GM15510 (cell line): ENCODE results near the gene ANKRD55.

Source experiments
- POLR2A ChIP-seq: IDR thresholded peaks from 3 replicates; pipeline ENCODE4 v1.6.1; 2011; ENCODE audit warnings: borderline replicate concordance; ENCODE audit not compliant: insufficient read length; ENCODE audit errors: extremely low read depth

The ANKRD55 gene

DNA sequence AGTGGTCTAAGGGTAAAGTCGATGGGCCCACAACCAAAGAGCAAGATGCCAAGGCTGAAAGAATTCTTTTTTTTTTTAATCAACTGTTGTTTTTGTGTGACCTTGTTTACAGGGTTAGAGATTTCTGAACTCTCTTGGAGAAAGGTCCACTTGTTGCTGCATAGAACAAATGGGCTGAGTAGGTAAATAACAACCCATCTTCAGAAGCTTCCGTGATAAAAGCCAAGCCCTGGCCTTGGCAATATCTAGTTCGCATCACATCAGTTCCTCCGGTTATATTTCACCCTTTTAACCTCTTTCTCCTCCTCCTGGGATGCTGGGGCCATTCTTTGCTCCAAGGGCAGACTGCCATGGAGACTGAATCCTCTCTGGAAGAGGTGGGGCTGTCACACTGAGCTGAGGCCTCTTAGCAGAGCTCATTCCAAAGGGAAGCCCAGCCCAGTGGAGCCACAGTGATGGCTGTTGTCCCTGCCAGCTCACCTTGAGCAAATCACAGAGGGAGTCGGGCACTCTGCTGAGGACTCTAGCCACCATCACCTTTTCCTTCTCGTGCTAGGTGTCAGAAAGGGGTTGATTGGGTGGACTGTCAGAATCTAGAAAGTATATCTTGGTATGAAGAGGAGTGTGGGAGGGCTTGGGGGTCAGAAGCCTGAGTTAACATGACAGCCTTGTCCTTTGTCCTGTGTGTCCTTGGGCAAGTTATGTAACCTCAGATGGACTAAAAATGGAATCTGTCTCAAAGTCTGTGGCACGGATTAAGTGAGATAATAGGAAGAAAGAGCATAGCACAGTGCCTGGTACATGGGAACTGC, 17.9 kb downstream of the ANKRD55 start:
- no peak for TF ChIP-seq POLR2A

DNA sequence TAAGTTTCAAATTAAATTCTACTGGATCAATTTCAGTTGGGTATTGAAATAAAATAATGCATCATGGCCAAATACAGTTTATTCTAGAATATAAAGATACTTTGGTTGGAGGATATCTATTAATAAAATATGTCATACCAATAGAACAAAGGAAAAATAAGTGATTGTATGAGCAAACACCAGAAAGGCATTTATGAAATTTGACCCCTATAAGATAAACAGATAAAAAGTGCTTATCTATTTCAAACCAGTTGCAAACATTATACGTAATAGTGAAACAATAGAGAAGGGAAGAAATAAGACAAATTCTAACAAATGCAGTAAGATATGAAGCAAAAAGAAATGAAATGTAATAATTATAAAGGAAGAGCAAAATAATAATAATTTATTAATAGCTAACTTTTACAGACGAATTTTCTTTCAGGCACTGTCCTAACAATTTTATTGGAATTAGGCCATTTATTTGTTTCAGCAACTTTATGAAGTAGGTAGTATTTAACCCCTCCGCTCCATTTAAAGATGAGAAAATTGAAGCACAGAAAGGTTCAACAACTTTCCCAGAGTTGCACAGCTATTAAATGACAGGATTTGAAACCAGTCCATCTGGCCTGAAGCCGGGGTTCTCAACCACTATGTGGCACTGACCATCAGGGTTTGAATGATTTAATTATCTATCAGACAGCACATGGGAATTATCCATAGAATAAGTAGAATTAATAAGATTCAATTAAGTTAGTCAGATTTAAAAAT, 20.8 kb downstream of the ANKRD55 start:
- TF ChIP-seq POLR2A, result no peak

DNA sequence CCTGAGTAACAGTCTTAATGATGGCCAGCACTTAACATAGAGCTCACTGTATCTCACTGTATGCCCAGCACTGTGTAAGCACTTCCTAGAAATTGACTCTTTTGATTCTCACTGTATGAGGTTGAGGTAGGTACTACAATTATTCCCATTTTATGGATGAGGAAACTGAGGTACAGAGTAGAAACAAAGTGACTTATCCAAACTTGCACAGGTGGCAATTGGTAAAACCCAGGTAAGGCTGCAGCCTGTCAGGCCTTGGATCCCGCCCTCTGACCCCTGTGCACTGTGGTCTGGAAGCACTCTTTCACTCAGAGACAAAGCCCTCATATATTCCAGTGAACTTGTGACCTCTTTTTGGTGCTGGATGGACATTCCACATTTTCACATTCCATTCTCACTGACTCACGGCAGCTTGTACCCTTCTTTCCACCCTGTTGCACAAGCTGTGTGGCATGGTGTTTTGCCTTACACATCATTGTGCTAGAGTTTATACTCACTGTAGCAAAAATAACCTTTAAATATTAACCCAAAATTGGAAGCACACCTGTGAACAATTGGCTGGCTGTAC, 21.7 kb downstream of the ANKRD55 start:
- TF ChIP-seq POLR2A, result no peak

DNA sequence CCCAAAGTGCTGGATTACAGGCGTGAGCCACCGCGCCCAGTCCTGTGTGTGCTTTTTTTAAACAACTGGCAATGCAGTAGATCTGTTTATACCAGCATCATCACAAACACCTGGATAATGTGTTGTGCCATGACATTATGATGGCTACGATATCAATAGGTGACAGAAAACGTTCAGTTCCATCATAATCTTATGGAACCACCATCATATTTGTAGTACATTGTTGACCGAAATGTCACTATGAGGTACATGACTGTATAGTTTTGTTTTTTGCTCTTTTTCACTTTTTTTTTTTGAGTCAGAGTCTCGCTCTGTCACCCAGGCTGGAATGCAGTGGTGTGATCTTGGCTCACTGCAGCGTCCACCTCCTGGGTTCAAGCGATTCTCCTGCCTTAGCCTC, 24.4 kb downstream of the ANKRD55 start:
- TF ChIP-seq POLR2A, result no peak

DNA sequence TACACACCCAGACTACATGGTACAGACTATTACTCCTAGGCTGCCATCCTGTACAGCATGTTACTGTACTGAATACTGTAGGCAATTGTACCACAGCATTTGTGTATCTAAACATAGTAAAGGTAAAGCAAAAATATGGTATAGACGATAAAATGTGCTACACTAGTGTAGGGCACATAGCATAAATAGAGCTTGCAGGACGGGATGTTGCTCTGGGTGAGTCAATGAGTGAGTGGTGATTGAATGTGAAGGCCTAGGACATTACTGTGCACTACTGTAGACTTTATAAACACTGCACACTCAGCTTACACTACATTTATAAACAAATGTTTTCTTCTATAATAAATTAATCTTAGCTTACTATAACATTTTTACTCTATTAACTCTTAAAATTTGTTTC, 25.6 kb downstream of the ANKRD55 start:
- no peak for TF ChIP-seq POLR2A

DNA sequence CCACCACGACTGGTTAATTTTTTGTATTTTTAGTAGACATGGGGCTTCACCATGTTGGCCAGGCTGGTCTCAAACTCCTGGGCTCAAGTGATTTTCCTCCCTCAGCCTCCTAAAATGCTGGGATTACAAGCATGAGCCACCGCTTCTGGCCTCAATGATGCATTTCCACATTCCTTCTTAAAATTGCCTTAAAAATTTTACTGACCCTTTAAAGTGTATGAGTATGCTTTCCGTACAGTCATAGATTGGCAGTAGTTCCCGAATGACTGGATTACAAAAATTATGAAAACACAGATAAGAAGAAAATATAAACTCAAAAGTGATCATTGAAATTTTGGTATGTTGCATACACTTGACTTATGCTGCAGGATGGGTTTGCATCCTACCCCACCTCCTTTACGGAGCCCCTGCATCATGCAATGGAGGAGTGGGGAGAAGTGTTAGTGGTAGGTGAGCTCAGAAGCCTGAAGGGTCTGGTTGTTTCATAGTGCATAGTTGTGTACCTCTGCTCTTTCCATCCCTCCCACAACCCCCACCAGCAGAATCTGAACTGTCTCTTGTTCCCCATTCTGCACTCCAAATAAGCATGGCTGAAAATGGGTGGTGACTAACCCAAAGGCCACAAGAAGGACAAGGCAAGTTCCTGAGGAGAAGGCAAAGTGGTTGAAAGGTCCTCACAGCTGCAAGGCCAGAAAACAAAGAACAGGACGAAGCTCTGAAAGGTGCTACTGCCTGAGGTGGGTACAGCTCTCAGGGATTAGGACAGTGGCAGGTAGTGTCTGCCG, 26.8 kb downstream of the ANKRD55 start:
- no peak for TF ChIP-seq POLR2A

DNA sequence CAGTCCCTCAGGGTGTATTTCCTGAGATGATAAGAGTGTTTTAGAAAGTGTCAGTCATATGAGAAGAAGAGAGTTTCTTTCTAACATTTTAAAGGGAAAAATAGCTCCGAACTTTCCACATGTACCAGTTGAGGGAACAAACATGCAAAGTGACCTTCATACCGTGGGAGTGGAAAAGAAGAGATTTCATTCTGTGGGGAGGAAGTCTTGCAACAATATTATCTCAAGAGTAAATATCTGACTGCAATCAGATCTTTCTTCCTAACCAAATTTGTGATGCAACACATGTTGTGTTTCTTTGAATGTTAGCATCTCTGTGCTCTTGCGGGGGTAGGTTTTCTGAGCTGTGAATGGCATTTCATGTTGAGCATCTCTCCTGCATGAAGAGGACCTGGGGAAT, 30.6 kb downstream of the ANKRD55 start:
- TF ChIP-seq POLR2A, result no peak

DNA sequence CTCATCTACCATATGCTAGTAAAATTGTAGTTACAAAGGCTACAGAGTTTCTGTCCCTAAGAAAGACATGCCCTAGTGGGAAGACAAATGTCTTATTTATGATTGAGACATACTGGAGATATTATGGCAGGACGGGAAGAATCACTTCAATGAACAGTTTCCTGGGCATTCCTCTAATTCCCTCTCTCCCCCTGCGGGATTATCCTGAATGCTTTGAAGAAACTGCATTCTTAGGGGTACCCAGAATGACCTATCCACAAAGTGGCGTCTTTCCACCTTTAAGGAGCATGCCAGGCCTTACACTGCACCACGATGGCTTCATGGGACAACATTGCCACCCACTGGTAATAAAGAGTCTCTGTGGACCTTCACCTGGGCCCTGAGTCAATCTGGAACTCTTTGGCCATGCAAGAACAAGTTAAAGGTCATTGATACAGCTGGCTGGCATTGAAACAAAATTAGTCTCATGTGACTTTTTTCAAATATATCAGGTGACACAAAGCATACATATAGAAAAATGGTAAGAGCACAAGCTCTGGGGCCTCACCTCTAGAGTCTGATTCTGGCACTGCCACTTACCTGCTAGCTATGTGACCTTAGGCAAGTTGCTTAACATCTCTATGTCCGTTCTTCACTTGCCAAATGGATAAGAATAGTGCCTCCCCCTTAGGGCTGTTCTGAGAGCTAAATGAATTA, 32.0 kb downstream of the ANKRD55 start:
- TF ChIP-seq POLR2A, result no peak

DNA sequence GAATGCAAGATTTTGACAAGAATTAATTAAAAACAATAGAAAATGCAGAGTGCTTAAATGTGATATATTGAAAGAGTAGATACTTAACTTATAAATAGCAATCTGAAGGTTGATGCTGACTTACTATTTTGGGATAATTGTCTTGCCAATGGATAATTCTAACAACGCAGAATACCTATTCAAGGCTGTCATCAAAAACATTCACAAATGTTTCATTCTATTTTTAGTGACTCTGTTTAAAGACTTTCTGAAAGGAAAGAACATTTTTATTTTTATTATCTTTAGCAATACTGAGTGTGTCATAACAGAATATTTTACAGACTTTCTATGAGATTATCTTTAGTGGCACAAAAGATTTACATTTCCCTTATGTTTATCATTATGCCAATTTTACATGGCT, 38.1 kb downstream of the ANKRD55 start:
- no peak for TF ChIP-seq POLR2A

DNA sequence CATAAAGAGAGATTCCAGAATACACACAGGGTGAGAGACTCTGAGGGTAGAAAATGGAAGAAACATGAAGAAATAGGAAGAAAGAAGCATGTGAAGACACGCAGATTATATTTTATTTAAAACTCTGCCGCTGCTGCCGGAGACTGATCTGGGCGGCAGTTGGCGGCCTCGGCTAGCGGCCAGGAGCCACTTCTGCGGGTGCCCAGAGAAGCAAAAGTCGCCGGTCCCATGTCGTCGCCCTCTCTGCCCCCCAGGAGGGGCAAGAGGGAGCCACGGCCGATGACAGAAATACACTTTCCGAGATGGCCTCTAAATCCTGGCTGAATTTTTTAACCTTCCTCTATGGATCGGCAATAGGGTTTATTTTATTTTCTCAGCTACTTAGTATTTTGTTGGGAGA, 40.9 kb downstream of the ANKRD55 start:
- TF ChIP-seq POLR2A, result no peak

DNA sequence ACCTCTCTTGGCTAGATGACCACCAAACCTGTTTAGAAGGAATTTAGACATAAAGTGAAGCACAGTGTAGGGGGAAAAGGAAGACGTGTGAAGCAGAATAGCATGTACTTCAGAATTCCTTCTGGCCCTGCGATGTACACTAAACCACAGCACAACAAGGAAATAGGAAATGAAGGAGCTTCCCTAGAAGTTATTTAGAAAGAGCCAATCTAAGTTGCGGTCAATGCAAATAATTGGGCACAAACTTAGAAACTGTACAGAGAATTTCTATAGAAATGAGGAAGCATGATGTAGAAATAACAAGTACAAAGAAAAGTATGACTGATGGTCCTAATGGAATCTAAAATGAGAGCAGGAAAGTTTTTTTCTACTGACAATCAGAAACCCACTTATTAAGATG, 41.5 kb downstream of the ANKRD55 start:
- TF ChIP-seq POLR2A, result no peak

DNA sequence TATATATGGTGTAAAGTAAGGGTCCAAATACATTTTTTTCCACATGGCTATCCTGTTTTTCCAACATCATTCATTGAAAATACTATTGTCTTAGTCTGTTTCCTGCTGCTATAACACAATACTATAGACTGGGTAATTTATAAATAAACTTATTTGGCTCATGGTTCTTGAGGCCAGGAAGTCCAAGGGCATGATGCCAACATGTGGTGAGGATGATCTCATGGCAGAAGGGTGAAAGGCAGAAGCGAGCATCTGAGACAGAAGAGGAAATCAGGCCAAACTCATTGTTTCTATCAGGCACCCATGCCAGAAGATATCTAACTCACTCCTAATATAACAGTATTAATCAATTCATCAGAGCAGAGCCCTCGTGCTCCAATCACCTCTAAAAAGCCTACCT, 42.6 kb downstream of the ANKRD55 start:
- TF ChIP-seq POLR2A, result no peak

DNA sequence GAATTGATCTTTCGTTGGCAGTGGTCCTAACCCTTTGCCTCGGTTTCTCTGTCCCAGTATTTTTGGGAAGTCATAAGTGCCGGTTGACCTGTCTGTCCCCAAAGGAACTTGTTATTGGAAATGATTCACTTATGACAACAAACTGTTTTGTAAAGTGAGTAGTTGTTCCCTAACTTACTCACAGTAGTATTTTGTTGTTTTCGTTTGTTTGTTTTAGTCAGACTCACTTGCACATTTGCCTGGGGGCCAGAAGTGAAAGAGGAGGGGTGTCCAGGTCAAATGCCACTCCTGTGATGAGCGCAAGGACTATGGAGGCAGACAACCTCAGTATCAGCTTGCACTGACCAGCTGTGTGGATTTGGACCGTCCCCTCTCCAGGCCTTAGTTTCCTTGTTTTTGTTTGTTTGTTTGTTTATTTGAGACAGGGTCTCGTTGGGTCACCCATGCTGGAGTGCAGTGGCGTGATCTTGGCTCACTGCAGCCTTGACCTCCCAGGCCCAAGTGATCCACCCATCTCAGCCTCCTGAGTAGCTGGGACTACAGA, 47.3 kb downstream of the ANKRD55 start:
- TF ChIP-seq POLR2A, result no peak

DNA sequence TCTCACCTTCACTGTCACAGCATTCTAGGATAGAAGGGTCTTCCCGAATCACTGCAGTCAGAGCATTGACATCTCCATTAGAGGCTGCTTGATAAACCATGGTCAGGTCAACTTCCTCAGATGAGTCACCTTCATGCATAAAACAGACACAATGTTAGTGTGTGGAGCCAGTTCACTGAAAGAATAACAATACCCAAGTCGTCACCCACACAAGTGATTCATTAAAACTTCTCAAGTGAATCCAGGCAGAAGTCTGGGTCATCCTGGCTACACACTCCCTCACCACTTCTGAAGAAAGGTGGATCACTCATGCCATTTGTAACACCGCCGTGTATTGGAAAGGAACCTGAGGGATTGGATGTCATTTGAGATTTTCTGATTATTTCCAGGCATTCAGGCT, 49.6 kb downstream of the ANKRD55 start:
- TF ChIP-seq POLR2A, result no peak

DNA sequence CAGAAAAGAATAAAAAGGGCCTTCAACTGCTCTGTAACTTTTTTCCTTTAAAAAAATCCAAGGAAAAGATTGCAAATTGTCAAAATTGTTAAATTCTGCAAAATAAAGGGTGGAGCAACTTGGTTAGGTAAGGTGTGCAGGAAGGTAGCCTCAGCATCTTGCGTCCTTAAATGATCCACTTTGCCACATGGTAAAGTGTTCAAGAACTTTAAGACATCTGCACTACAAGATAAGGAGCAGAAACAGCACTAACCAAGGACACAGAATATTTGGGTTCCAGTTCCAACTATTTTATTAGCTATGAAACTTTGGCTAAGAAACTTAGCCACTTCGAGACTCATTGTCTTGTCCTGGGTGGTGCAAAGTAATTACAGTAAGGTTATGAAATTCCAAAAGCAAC, 53.7 kb downstream of the ANKRD55 start:
- TF ChIP-seq POLR2A, result no peak

DNA sequence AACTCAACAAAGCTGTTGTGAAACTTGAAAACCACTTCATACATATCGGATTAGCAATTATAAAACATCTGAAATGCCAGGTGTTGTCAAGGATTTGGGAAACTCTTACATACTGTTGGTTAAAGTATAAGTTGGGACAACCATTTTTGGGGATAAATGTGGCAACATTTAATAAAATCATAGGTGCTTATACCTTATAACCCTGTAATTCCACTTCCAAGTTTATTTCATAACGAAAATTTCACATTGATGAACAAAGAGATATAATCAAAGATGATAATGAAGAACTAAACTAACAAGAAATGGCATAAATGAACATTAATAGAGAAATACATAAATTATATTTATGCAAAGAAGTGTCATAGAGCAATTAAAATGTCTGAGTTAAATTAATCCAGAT, 54.3 kb downstream of the ANKRD55 start:
- TF ChIP-seq POLR2A, result no peak
